Measurements from ENCODE around the gene CD96.

- TF ChIP-seq POLR2A (IDR thresholded peaks at IDR 0.05) (no peak), CTCF (IDR thresholded peaks at IDR 0.05) (no peak)
These were observed 48.7 kb upstream of the CD96 start for GRCh38 chr3:111493276-111493675.

Measured in body of pancreas (tissue), 4 donors.